GM19025 (cell line): ENCODE data around the gene SLC6A1.

Experiments
- ATAC-seq: cut with Tn5 transposase; IDR thresholded peaks from one replicate; pipeline ENCODE4 v1.9.1; 2021; ENCODE audit warnings: mild to moderate bottlenecking, low read depth, moderate library complexity; ENCODE audit not compliant: unreplicated experiment

The SLC6A1 gene

GRCh38 chr3:11015369-11015768 is 22.8 kb downstream of the SLC6A1 start:
- ATAC-seq = no peak

- ATAC-seq = no peak
These were observed 24.2 kb downstream of the SLC6A1 start for GRCh38 chr3:11016727-11017126.

GRCh38 chr3:11019116-11019819 is 26.7 kb downstream of the SLC6A1 start:
- ATAC-seq = no peak

GRCh38 chr3:11020764-11021163 is 28.2 kb downstream of the SLC6A1 start:
- ATAC-seq = no peak

GRCh38 chr3:11021611-11022011 is 29.1 kb downstream of the SLC6A1 start:
- ATAC-seq = no peak

- no peak for ATAC-seq
These were observed 29.6 kb downstream of the SLC6A1 start for GRCh38 chr3:11022115-11022514.

GRCh38 chr3:11024181-11024580 is 31.6 kb downstream of the SLC6A1 start:
- ATAC-seq = no peak

GRCh38 chr3:11029948-11030347 is 37.4 kb downstream of the SLC6A1 start:
- ATAC-seq = no peak

- no peak for ATAC-seq
These were observed 41.3 kb downstream of the SLC6A1 start for GRCh38 chr3:11033871-11034270.

GRCh38 chr3:11034309-11034985 is 41.9 kb downstream of the SLC6A1 start:
- no peak for ATAC-seq

- ATAC-seq = no peak
These were observed 43.4 kb downstream of the SLC6A1 start for GRCh38 chr3:11035757-11036505.

- no peak for ATAC-seq
These were observed 44.8 kb downstream of the SLC6A1 start for GRCh38 chr3:11037241-11037873.

GRCh38 chr3:11037976-11038375 is 45.4 kb downstream of the SLC6A1 start:
- ATAC-seq = no peak

- no peak for ATAC-seq
These were observed 53.0 kb downstream of the SLC6A1 start for GRCh38 chr3:11045536-11045935.

- ATAC-seq = no peak
These were observed 55.0 kb downstream of the SLC6A1 start for GRCh38 chr3:11047500-11047899.

- ATAC-seq = no peak
These were observed 58.2 kb downstream of the SLC6A1 start for GRCh38 chr3:11050666-11051323.

- no peak for ATAC-seq
These were observed 61.5 kb downstream of the SLC6A1 start for GRCh38 chr3:11053926-11054503.

- ATAC-seq = no peak
These were observed 62.3 kb downstream of the SLC6A1 start for GRCh38 chr3:11054739-11055438.

GRCh38 chr3:11055496-11055895 is 62.9 kb downstream of the SLC6A1 start:
- no peak for ATAC-seq
